CD8-positive, alpha-beta memory T cell (primary cell): ENCODE measurements around the gene PCDH9. TPM values are rescaled to one million over a fixed set of nuclear protein-coding genes. Genes with fewer than 3 reads are reported as not detected.

Experiments
- CTCF ChIA-PET: fragments of 350-600 bp; sonication (Branson Sonifier 250); formaldehyde crosslinking; loops from one replicate; lab custom pipeline; 2021; ENCODE audit warnings: antibody characterized with exemption; lab: Charles Lee
- POLR2A ChIA-PET: fragments of 350-600 bp; sonication (Branson Sonifier 250); formaldehyde crosslinking; loops from one replicate; lab custom pipeline; 2021; ENCODE audit warnings: antibody characterized with exemption; lab: Charles Lee
- DNase-seq, 5 donors: peaks; one replicate each; pipeline versions ENCODE4 v3.0.0 to v3.0.0-alpha.2; 2020 to 2022; ENCODE audit warnings: mixed read lengths in 1 of 5
- H3K27ac ChIP-seq: one replicate; pipeline ENCODE4 v1.7.0; 2013; ENCODE audit warnings: low read depth, mild to moderate bottlenecking, low read length, moderate library complexity
- H3K27me3 ChIP-seq: 2 replicates; pipeline ENCODE4 v1.7.0; 2013; ENCODE audit warnings: low read length, mild to moderate bottlenecking; ENCODE audit not compliant: insufficient read depth, poor library complexity, severe bottlenecking
- H3K36me3 ChIP-seq: 2 replicates; pipeline ENCODE4 v1.7.0; 2013; ENCODE audit warnings: mild to moderate bottlenecking, low read length, moderate library complexity; ENCODE audit not compliant: insufficient read depth
- H3K4me1 ChIP-seq: 2 replicates; pipeline ENCODE4 v1.7.0; 2013; ENCODE audit warnings: mild to moderate bottlenecking, low read length, moderate library complexity; ENCODE audit not compliant: insufficient read depth
- H3K4me3 ChIP-seq: 2 replicates; pipeline ENCODE4 v1.7.0; 2013; ENCODE audit warnings: mild to moderate bottlenecking, low read length
- H3K9me3 ChIP-seq: 2 replicates; pipeline ENCODE4 v1.7.0; 2013; ENCODE audit warnings: mild to moderate bottlenecking, low read length
- H3K27ac Mint-ChIP-seq, 8 donors: one replicate each; pipeline ENCODE4 v1.8.0; 2020 to 2021; ENCODE audit warnings: mixed read lengths in 8 of 8, mild to moderate bottlenecking in 6 of 8, inconsistent platforms in 3 of 8, moderate library complexity in 3 of 8
- H3K27me3 Mint-ChIP-seq, 2 donors: one replicate each; pipeline ENCODE4 v1.8.0; 2020 to 2021; ENCODE audit warnings: mixed read lengths in 2 of 2, mild to moderate bottlenecking in 1 of 2, moderate library complexity in 1 of 2
- H3K36me3 Mint-ChIP-seq, 3 donors: one replicate each; pipeline ENCODE4 v1.8.0; 2020 to 2021; ENCODE audit warnings: mixed read lengths in 3 of 3, inconsistent platforms in 1 of 3, mild to moderate bottlenecking in 1 of 3
- H3K4me1 Mint-ChIP-seq, 3 donors: one replicate each; pipeline ENCODE4 v1.8.0; 2020 to 2021; ENCODE audit warnings: mixed read lengths in 3 of 3, inconsistent platforms in 1 of 3, mild to moderate bottlenecking in 1 of 3
- H3K4me3 Mint-ChIP-seq, 7 donors: one replicate each; pipeline ENCODE4 v1.8.0; 2020 to 2021; ENCODE audit warnings: mixed read lengths in 7 of 7, mild to moderate bottlenecking in 6 of 7, moderate library complexity in 4 of 7, inconsistent platforms in 2 of 7
- H3K9me3 Mint-ChIP-seq, 5 donors: one replicate each; pipeline ENCODE4 v1.8.0; 2020 to 2022; ENCODE audit warnings: mixed read lengths in 5 of 5, mild to moderate bottlenecking in 3 of 5, moderate library complexity in 2 of 5, inconsistent platforms in 1 of 5
- polyA plus RNA-seq: library from polyadenylated mRNA; unstranded; fragments of 300-500 nt; fragmentation: Illumina TruSeq; gene quantifications from one replicate; pipeline ENCODE4 v1.2.3, GENCODE V29; 2021
- total RNA-seq, 2 experiments: library from RNA; stranded (reverse); gene quantifications; one replicate each; pipeline ENCODE4 v1.2.3, GENCODE V29; 2021

The PCDH9 gene
- total and polyA plus RNA-seq, 3 experiments from 2014 or later = 0.09 to 0.21 (median 0.16) TPM

DNA sequence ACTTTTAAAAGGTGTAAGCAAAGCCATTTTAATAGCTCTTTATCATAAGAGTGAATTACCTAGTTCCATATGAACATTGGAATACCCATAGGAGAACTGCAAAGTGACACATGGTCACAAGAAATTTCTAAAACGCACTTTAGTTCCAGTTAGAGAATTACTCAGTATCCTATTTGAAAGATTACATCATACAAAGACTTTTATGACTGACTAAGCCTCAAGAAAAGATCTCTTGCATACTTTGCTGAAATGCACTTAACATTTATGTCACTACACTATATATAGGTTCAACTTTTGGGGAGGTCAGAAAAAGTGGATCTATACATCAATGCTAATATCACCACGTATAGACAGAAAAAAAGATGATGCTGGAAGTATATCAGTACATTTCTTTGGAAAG lies 7.1 kb downstream of the PCDH9 start:
- no peaks in the 10 kb centered on the region for H3K36me3 Mint-ChIP-seq
- CTCF ChIA-PET = no interaction called here
- H3K4me3 Mint-ChIP-seq = no peak overlapping the region
- no peaks in the 10 kb centered on the region for H3K9me3 Mint-ChIP-seq
- peaks cover 4% of the 10 kb centered on the region for H3K27me3 ChIP-seq
- H3K9me3 ChIP-seq = no peaks in the 10 kb centered on the region
- DNase-seq = no peak
- H3K4me3 ChIP-seq = no peak overlapping the region
- POLR2A ChIA-PET = no interaction called here
- no peak overlapping the region for H3K27ac ChIP-seq
- no peaks in the 10 kb centered on the region for H3K4me1 ChIP-seq
- H3K27ac Mint-ChIP-seq = no peak overlapping the region
- H3K4me1 Mint-ChIP-seq = peaks cover 0 to 10% (median 5%) of the 10 kb centered on the region in 3 donors
- H3K27me3 Mint-ChIP-seq = peaks cover 0 to 7% of the 10 kb centered on the region in 2 donors
- no peaks in the 10 kb centered on the region for H3K36me3 ChIP-seq

- no peak for DNase-seq
- ChIA-PET CTCF (no interaction called here), POLR2A (no interaction called here)
- Histone ChIP-seq H3K27me3 (no peaks in the 10 kb centered on the region), H3K27ac (no peak overlapping the region), H3K36me3 (no peaks in the 10 kb centered on the region), H3K9me3 (no peaks in the 10 kb centered on the region), H3K4me3 (no peak overlapping the region), H3K4me1 (no peaks in the 10 kb centered on the region)
- Mint-ChIP-seq H3K9me3 (no peaks in the 10 kb centered on the region), H3K27ac (no peak overlapping the region), H3K27me3 (peaks cover 0 to 3% of the 10 kb centered on the region in 2 donors), H3K4me1 (peaks cover 0 to 10% (median 5%) of the 10 kb centered on the region in 3 donors), H3K36me3 (no peaks in the 10 kb centered on the region), H3K4me3 (no peak overlapping the region)
Measured at GRCh38 chr13:67221630-67222226, 8.4 kb downstream of the PCDH9 start.

DNA sequence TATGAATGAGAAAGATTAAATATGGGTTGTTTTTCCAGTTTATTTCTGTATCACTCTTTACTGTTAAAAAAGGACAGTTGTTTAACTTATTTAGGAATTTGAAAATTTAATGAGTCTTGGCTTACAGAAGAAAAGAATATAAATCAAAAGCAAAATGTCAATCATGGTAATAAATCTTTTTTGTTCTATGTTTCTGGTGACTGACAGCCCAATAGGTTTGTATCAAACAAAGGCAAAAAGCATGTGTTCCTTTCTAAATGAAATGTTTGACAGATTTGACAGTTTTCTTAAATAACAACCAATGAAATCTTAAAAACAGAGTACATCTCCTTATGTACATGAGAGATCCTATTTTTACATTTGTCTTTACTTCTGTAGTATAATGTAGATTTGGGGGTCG lies 11.0 kb downstream of the PCDH9 start:
- H3K36me3 ChIP-seq = no peaks in the 10 kb centered on the region
- H3K4me3 Mint-ChIP-seq = no peak overlapping the region
- H3K27me3 ChIP-seq = no peaks in the 10 kb centered on the region
- ChIA-PET CTCF (no interaction called here), POLR2A (no interaction called here)
- H3K36me3 Mint-ChIP-seq = no peaks in the 10 kb centered on the region
- no peaks in the 10 kb centered on the region for H3K27me3 Mint-ChIP-seq
- no peak for DNase-seq
- H3K4me3 ChIP-seq = no peak overlapping the region
- H3K9me3 Mint-ChIP-seq = no peaks in the 10 kb centered on the region
- H3K4me1 ChIP-seq = no peaks in the 10 kb centered on the region
- no peak overlapping the region for H3K27ac Mint-ChIP-seq
- H3K4me1 Mint-ChIP-seq = peaks cover 0 to 7% (median 0%) of the 10 kb centered on the region in 3 donors
- H3K27ac ChIP-seq = no peak overlapping the region
- H3K9me3 ChIP-seq = no peaks in the 10 kb centered on the region

GRCh38 chr13:67217880-67218279 lies 12.3 kb downstream of the PCDH9 start:
- H3K9me3 ChIP-seq = no peaks in the 10 kb centered on the region
- H3K27me3 ChIP-seq = no peaks in the 10 kb centered on the region
- H3K4me1 Mint-ChIP-seq = peaks cover 0 to 5% (median 0%) of the 10 kb centered on the region in 3 donors
- H3K36me3 Mint-ChIP-seq = no peaks in the 10 kb centered on the region
- POLR2A ChIA-PET = no interaction called here
- no peaks in the 10 kb centered on the region for H3K27me3 Mint-ChIP-seq
- no peak overlapping the region for H3K4me3 Mint-ChIP-seq
- no peaks in the 10 kb centered on the region for H3K36me3 ChIP-seq
- CTCF ChIA-PET = no interaction called here
- H3K4me3 ChIP-seq = no peak overlapping the region
- no peaks in the 10 kb centered on the region for H3K4me1 ChIP-seq
- DNase-seq = no peak
- H3K27ac ChIP-seq = no peak overlapping the region
- H3K9me3 Mint-ChIP-seq = no peaks in the 10 kb centered on the region
- no peak overlapping the region for H3K27ac Mint-ChIP-seq

DNA sequence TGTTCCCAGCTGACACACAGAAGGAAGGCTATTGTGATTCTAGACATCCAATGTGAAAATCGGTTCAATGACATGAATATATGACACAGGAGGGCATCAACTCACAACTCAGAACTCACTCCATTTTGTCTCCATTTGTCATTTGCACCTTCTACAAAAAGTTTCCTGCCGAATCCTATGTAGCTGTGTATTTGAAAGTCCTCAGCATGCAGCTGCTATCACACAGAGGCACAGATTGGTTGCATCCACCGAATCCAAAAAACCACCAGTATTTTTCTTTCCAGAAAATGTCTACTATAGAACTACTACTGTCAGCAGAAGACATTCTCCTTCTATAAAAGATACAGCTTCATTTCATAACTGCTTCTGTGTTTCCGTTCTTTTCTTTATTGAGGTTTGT lies 13.3 kb downstream of the PCDH9 start:
- Histone ChIP-seq H3K27ac (no peak overlapping the region), H3K36me3 (no peaks in the 10 kb centered on the region), H3K4me3 (no peak overlapping the region), H3K4me1 (no peaks in the 10 kb centered on the region), H3K27me3 (no peaks in the 10 kb centered on the region), H3K9me3 (no peaks in the 10 kb centered on the region)
- Mint-ChIP-seq H3K36me3 (no peaks in the 10 kb centered on the region), H3K4me1 (peaks cover 0 to 4% (median 0%) of the 10 kb centered on the region in 3 donors), H3K4me3 (no peak overlapping the region), H3K27me3 (no peaks in the 10 kb centered on the region), H3K9me3 (no peaks in the 10 kb centered on the region), H3K27ac (no peak overlapping the region)
- CTCF ChIA-PET = no interaction called here
- POLR2A ChIA-PET = no interaction called here
- DNase-seq = no peak

- DNase-seq = no peak
- Histone ChIP-seq H3K4me3 (no peak overlapping the region), H3K9me3 (no peaks in the 10 kb centered on the region), H3K27me3 (no peaks in the 10 kb centered on the region), H3K27ac (no peak overlapping the region), H3K36me3 (no peaks in the 10 kb centered on the region), H3K4me1 (no peaks in the 10 kb centered on the region)
- no peaks in the 10 kb centered on the region for H3K36me3 Mint-ChIP-seq
- H3K27ac Mint-ChIP-seq = no peak overlapping the region
- peaks cover 0 to 2% (median 0%) of the 10 kb centered on the region in 5 donors for H3K9me3 Mint-ChIP-seq
- no peaks in the 10 kb centered on the region for H3K4me1 Mint-ChIP-seq
- H3K27me3 Mint-ChIP-seq = no peaks in the 10 kb centered on the region
- no peak overlapping the region for H3K4me3 Mint-ChIP-seq
- ChIA-PET POLR2A (no interaction called here), CTCF (no interaction called here)
Measured at GRCh38 chr13:67210208-67210607, 19.9 kb downstream of the PCDH9 start.

DNA sequence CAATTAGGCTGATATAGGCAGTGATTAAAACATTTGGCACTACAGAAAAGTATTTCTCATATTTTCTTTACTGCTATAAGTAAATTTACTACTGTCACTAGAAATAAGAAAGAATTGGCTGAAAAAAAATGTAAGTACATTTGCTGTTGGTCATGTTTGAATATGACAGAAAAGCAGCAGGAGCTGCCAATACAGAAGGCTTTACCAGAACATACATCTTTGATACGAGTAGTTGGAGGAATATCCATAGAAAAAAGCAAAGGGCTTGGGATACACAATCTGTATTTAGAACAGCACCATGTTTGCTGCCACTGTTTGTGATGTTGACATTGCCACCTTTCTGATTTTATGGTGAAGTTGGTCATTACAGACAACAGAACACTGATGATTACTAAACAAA lies 21.6 kb downstream of the PCDH9 start:
- H3K9me3 ChIP-seq = no peaks in the 10 kb centered on the region
- peaks cover 0 to 2% (median 0%) of the 10 kb centered on the region in 5 donors for H3K9me3 Mint-ChIP-seq
- no peaks in the 10 kb centered on the region for H3K36me3 ChIP-seq
- no peak for DNase-seq
- no peaks in the 10 kb centered on the region for H3K27me3 ChIP-seq
- no peaks in the 10 kb centered on the region for H3K36me3 Mint-ChIP-seq
- CTCF ChIA-PET = no interaction called here
- H3K4me3 Mint-ChIP-seq = no peak overlapping the region
- no peaks in the 10 kb centered on the region for H3K4me1 Mint-ChIP-seq
- H3K4me1 ChIP-seq = no peaks in the 10 kb centered on the region
- H3K27ac ChIP-seq = no peak overlapping the region
- H3K4me3 ChIP-seq = no peak overlapping the region
- POLR2A ChIA-PET = no interaction called here
- no peak overlapping the region for H3K27ac Mint-ChIP-seq
- no peaks in the 10 kb centered on the region for H3K27me3 Mint-ChIP-seq

GRCh38 chr13:67204764-67205163 lies 25.4 kb downstream of the PCDH9 start:
- no peak for DNase-seq
- POLR2A ChIA-PET = no interaction called here

More at GRCh38 chr13:67204764-67205163, 25.4 kb downstream of the PCDH9 start:
- CTCF ChIA-PET = no interaction called here
- no peaks in the 10 kb centered on the region for H3K4me1 ChIP-seq
- H3K36me3 ChIP-seq = no peaks in the 10 kb centered on the region
- Mint-ChIP-seq H3K4me1 (no peaks in the 10 kb centered on the region), H3K27me3 (no peaks in the 10 kb centered on the region), H3K27ac (no peak overlapping the region), H3K4me3 (no peak overlapping the region), H3K36me3 (no peaks in the 10 kb centered on the region), H3K9me3 (peaks cover 0 to 2% (median 0%) of the 10 kb centered on the region in 5 donors)
- H3K27me3 ChIP-seq = no peaks in the 10 kb centered on the region
- no peak overlapping the region for H3K27ac ChIP-seq
- no peak overlapping the region for H3K4me3 ChIP-seq
- no peaks in the 10 kb centered on the region for H3K9me3 ChIP-seq
